ENCODE data around the gene TLL1. TPM values are rescaled to one million over a fixed set of nuclear protein-coding genes. Genes with fewer than 3 reads are reported as not detected.

Gene TLL1
- total RNA-seq, 1 experiment from 2014 or later = 0.63 TPM

DNA sequence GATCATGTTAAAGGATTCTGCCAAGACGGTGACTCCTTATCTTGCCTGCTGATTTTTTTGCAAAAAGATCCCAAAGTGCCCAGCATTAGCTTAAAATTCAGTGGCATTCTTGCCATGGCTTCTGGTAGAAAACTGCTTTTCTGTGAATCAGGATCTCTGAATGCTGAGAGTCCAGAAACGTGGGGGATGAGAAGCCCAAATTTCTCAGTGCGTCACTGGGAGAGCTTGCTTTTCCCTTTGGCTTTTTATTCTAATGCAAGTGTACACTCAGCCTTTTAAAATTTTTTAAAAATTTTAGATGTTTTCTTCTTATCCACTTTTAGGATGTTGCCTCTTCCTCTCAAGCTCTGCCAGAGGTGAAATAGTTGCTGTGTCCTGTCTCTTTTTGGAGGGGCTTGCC, 98.4 kb downstream of the TLL1 start:
- H3K36me3 Mint-ChIP-seq = peaks cover 13% of the 10 kb centered on the region
- H3K4me3 Mint-ChIP-seq = no peak overlapping the region
- H3K9me3 Mint-ChIP-seq = peaks cover 25% of the 10 kb centered on the region
- H3K27me3 Mint-ChIP-seq (ENCODE audit: low read depth) = no peaks in the 10 kb centered on the region; the same call in 1 of the 2 replicates
- ChIA-PET CTCF (no interaction called here), POLR2A (no interaction called here)
- DNase-seq (ENCODE audit: low spot score) (no peak), ATAC-seq (no peak)
- H3K27ac Mint-ChIP-seq = no peak overlapping the region
- TF ChIP-seq, protein P1, sequence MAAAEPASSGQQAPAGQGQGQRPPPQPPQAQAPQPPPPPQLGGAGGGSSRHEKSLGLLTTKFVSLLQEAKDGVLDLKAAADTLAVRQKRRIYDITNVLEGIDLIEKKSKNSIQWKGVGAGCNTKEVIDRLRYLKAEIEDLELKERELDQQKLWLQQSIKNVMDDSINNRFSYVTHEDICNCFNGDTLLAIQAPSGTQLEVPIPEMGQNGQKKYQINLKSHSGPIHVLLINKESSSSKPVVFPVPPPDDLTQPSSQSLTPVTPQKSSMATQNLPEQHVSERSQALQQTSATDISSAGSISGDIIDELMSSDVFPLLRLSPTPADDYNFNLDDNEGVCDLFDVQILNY (CRISPR knock-in tag; IDR thresholded peaks at IDR 0.05) = no peak
- TF ChIP-seq ATF1 (CRISPR knock-in tag; IDR thresholded peaks at IDR 0.05) (no peak), SP1 (CRISPR knock-in tag; conservative IDR thresholded peaks at IDR 0.05) (no peak), FOXK1 (CRISPR knock-in tag; IDR thresholded peaks at IDR 0.05) (no peak), ZNF263 (CRISPR knock-in tag; IDR thresholded peaks at IDR 0.05; ENCODE audit: low read depth) (no peak), JAZF1 (CRISPR knock-in tag; IDR thresholded peaks at IDR 0.05) (no peak), GTF2I (CRISPR knock-in tag; conservative IDR thresholded peaks at IDR 0.05) (no peak), TEAD4 (CRISPR knock-in tag; IDR thresholded peaks at IDR 0.05) (no peak), CREM (CRISPR knock-in tag; IDR thresholded peaks at IDR 0.05) (no peak), ZNF396 (CRISPR knock-in tag; IDR thresholded peaks at IDR 0.05; ENCODE audit: borderline replicate concordance) (no peak), CREB1 (CRISPR knock-in tag; IDR thresholded peaks at IDR 0.05) (no peak), RELA (CRISPR knock-in tag; IDR thresholded peaks at IDR 0.05; ENCODE audit: borderline replicate concordance) (no peak), GABPB1 (CRISPR knock-in tag; IDR thresholded peaks at IDR 0.05) (no peak), NR2C2 (CRISPR knock-in tag; IDR thresholded peaks at IDR 0.05) (no peak)
- TF ChIP-seq, protein P2, sequence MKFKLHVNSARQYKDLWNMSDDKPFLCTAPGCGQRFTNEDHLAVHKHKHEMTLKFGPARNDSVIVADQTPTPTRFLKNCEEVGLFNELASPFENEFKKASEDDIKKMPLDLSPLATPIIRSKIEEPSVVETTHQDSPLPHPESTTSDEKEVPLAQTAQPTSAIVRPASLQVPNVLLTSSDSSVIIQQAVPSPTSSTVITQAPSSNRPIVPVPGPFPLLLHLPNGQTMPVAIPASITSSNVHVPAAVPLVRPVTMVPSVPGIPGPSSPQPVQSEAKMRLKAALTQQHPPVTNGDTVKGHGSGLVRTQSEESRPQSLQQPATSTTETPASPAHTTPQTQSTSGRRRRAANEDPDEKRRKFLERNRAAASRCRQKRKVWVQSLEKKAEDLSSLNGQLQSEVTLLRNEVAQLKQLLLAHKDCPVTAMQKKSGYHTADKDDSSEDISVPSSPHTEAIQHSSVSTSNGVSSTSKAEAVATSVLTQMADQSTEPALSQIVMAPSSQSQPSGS (CRISPR knock-in tag; IDR thresholded peaks at IDR 0.05; ENCODE audit: borderline replicate concordance, low read depth) = no peak
- TF ChIP-seq, protein P3, sequence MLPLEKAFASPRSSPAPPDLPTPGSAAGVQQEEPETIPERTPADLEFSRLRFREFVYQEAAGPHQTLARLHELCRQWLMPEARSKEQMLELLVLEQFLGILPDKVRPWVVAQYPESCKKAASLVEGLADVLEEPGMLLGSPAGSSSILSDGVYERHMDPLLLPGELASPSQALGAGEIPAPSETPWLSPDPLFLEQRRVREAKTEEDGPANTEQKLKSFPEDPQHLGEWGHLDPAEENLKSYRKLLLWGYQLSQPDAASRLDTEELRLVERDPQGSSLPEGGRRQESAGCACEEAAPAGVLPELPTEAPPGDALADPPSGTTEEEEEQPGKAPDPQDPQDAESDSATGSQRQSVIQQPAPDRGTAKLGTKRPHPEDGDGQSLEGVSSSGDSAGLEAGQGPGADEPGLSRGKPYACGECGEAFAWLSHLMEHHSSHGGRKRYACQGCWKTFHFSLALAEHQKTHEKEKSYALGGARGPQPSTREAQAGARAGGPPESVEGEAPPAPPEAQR (CRISPR knock-in tag; IDR thresholded peaks at IDR 0.05) = no peak
- TF ChIP-seq, protein P4, sequence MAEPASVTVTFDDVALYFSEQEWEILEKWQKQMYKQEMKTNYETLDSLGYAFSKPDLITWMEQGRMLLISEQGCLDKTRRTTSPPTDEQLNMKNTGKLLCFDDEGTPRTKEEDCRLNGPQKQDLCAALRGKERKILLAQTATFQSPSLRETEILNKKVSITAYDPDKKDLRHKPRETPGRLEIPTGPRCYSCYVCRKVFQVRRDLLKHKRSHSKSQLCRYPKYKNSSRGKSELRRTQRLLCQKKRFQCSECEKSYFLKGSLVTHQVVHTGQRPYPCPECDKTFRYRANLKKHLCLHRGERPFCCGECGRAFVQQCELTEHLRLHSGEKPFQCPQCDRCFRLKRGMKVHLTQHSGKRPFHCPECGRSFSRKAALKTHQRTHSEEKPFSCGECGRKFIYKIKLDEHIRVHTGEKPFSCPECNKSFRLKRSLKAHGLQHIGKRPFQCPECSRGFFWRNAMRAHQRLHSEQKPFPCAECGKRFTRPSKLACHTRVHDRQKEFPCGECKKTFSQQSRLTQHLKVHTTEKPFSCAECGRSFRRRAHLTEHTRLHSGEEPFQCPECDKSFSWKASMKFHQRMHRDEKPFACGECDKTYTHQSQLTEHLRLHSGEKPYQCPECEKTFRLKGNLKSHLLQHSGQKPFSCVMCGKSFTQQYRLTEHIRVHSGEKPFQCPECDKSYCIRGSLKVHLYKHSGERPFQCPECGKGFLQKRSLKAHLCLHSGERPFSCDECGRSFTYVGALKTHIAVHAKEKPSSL (CRISPR knock-in tag; conservative IDR thresholded peaks at IDR 0.05) = no peak
- TF ChIP-seq, protein P5, sequence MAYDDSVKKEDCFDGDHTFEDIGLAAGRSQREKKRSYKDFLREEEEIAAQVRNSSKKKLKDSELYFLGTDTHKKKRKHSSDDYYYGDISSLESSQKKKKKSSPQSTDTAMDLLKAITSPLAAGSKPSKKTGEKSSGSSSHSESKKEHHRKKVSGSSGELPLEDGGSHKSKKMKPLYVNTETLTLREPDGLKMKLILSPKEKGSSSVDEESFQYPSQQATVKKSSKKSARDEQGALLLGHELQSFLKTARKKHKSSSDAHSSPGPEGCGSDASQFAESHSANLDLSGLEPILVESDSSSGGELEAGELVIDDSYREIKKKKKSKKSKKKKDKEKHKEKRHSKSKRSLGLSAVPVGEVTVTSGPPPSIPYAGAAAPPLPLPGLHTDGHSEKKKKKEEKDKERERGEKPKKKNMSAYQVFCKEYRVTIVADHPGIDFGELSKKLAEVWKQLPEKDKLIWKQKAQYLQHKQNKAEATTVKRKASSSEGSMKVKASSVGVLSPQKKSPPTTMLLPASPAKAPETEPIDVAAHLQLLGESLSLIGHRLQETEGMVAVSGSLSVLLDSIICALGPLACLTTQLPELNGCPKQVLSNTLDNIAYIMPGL (CRISPR knock-in tag; IDR thresholded peaks at IDR 0.05) = no peak
- TF ChIP-seq, protein P6, sequence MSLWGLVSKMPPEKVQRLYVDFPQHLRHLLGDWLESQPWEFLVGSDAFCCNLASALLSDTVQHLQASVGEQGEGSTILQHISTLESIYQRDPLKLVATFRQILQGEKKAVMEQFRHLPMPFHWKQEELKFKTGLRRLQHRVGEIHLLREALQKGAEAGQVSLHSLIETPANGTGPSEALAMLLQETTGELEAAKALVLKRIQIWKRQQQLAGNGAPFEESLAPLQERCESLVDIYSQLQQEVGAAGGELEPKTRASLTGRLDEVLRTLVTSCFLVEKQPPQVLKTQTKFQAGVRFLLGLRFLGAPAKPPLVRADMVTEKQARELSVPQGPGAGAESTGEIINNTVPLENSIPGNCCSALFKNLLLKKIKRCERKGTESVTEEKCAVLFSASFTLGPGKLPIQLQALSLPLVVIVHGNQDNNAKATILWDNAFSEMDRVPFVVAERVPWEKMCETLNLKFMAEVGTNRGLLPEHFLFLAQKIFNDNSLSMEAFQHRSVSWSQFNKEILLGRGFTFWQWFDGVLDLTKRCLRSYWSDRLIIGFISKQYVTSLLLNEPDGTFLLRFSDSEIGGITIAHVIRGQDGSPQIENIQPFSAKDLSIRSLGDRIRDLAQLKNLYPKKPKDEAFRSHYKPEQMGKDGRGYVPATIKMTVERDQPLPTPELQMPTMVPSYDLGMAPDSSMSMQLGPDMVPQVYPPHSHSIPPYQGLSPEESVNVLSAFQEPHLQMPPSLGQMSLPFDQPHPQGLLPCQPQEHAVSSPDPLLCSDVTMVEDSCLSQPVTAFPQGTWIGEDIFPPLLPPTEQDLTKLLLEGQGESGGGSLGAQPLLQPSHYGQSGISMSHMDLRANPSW (CRISPR knock-in tag; conservative IDR thresholded peaks at IDR 0.05; ENCODE audit: low read depth) = no peak
- H3K4me1 Mint-ChIP-seq = no peaks in the 10 kb centered on the region

Measured in WTC11 (cell line).